Body of pancreas (tissue), 4 donors: Measurements from ENCODE around the gene MBP.

Experiments used
- POLR2A ChIP-seq, 3 donors: fragments of 450-650 bp; IDR thresholded peaks; one replicate each; pipeline ENCODE4 v1.6.1; 2016; ENCODE audit warnings: antibody characterized with exemption in 3 of 3, mild to moderate bottlenecking in 2 of 3
- TF ChIP-seq, protein P1 (sequence below), 7 experiments: fragments of 450-650 bp in 4 of 7; fragments of 200-600 bp in 3 of 7; sonication (generic) in 3 of 7; IDR thresholded peaks; one replicate each; pipeline ENCODE4 v1.5.1; 2016 to 2019; ENCODE audit warnings: antibody characterized with exemption in 7 of 7

DNA sequence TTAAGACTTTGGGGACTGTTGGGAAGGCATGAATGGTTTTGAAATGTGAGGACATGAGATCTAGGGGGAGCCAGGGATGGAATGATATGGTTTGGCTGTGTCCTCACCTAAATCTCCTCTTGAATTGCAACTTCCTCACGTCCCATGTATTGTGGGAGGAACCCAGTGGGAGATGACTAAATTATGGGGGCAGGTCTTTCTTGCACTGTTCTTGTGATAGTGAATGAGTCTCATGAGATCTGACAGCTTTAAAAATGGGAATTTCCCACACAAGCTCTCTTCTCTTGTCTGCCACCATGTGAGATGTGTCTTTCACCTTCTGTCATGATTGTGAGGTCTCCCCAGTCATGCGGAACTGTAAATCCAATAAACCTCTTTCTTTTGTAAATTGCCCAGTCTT, 11.5 kb upstream of the MBP start:
- TF ChIP-seq, protein P1, sequence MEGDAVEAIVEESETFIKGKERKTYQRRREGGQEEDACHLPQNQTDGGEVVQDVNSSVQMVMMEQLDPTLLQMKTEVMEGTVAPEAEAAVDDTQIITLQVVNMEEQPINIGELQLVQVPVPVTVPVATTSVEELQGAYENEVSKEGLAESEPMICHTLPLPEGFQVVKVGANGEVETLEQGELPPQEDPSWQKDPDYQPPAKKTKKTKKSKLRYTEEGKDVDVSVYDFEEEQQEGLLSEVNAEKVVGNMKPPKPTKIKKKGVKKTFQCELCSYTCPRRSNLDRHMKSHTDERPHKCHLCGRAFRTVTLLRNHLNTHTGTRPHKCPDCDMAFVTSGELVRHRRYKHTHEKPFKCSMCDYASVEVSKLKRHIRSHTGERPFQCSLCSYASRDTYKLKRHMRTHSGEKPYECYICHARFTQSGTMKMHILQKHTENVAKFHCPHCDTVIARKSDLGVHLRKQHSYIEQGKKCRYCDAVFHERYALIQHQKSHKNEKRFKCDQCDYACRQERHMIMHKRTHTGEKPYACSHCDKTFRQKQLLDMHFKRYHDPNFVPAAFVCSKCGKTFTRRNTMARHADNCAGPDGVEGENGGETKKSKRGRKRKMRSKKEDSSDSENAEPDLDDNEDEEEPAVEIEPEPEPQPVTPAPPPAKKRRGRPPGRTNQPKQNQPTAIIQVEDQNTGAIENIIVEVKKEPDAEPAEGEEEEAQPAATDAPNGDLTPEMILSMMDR (IDR thresholded peaks at IDR 0.05), result no peak
- no peak for TF ChIP-seq POLR2A (IDR thresholded peaks at IDR 0.05)
